ENCODE data around the gene PARK7. TPM values are rescaled to one million over a fixed set of nuclear protein-coding genes. Genes with fewer than 3 reads are reported as not detected.

PARK7 gene
- total RNA-seq, 2 donors from 2014 or later = 385 to 475 TPM

- no peak overlapping the region for H3K27ac Mint-ChIP-seq
- H3K36me3 Mint-ChIP-seq = peaks cover 0 to 6% of the 10 kb centered on the region in 2 donors
- ATAC-seq (no peak), DNase-seq (ENCODE audit: low spot score in 2 of 2) (no peak)
- H3K9me3 Mint-ChIP-seq = no peaks in the 10 kb centered on the region
Measured at GRCh38 chr1:8021676-8022266, 60.3 kb downstream of the PARK7 start.

GRCh38 chr1:8022395-8023286, 61.1 kb downstream of the PARK7 start:
- ATAC-seq (no peak), DNase-seq (ENCODE audit: low spot score in 2 of 2) (no peak)
- no peak overlapping the region for H3K27ac Mint-ChIP-seq
- H3K36me3 Mint-ChIP-seq = peaks cover 0 to 6% of the 10 kb centered on the region in 2 donors
- no peaks in the 10 kb centered on the region for H3K9me3 Mint-ChIP-seq

DNA sequence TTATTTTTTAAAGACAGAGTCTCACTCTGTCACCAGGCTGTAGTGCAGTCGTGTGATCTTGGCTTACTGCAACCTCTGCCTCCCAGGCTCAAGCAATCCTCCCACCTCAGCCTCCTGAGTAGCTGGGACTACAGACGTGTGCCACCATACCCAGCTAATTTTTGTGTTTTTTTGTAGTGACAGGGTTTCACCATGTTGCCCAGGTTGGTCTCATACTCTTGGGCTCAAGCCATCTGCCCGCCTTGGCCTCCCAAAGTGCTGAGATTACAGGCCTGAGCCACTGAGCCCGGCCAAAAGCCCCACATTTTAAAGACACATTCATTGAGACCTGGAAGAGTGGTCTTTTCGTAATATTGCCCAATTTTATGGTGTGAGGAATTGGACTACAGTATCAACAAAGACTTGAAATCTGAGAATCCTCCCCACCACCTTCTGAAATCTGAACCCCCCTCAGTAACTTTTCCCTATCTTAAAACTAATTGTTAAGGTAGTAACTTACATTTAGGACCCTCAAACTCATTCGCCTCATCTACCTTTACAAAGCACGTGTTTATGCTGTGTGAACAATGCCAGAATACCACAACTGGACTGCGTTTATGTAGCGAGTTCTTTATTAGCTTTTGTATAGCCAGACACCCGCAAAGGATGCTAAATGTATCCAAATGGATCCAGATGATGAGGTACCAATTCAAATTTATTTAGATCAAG, 61.9 kb downstream of the PARK7 start:
- H3K27ac Mint-ChIP-seq = no peak overlapping the region

GRCh38 chr1:8023995-8024313, 62.4 kb downstream of the PARK7 start:
- H3K36me3 Mint-ChIP-seq = peaks cover 0 to 6% of the 10 kb centered on the region in 2 donors
- no peak for ATAC-seq

More for the DNA sequence above, 61.9 kb downstream of the PARK7 start:
- H3K36me3 Mint-ChIP-seq = peaks cover 0 to 6% of the 10 kb centered on the region in 2 donors
- no peak for ATAC-seq
- no peak for DNase-seq (ENCODE audit: low spot score in 2 of 2)
- H3K9me3 Mint-ChIP-seq = no peaks in the 10 kb centered on the region

GRCh38 chr1:8024329-8024728, 62.8 kb downstream of the PARK7 start:
- Mint-ChIP-seq H3K9me3 (no peaks in the 10 kb centered on the region), H3K27ac (no peak overlapping the region), H3K36me3 (peaks cover 0 to 6% of the 10 kb centered on the region in 2 donors)
- no peak for ATAC-seq
- no peak for DNase-seq (ENCODE audit: low spot score in 2 of 2)

More at GRCh38 chr1:8023995-8024313, 62.4 kb downstream of the PARK7 start:
- Mint-ChIP-seq H3K27ac (no peak overlapping the region), H3K9me3 (no peaks in the 10 kb centered on the region)
- DNase-seq (ENCODE audit: low spot score in 2 of 2) = no peak

GRCh38 chr1:8025061-8025670, 63.7 kb downstream of the PARK7 start:
- ATAC-seq = no peak
- peaks cover 0 to 6% of the 10 kb centered on the region in 2 donors for H3K36me3 Mint-ChIP-seq
- peak overlapping the region in 1 of 2 donors; percentile 85 for H3K27ac Mint-ChIP-seq
- no peaks in the 10 kb centered on the region for H3K9me3 Mint-ChIP-seq
- no peak for DNase-seq (ENCODE audit: low spot score in 2 of 2)

GRCh38 chr1:8025671-8026144, 64.2 kb downstream of the PARK7 start:
- ATAC-seq (peak in 1 of 2 donors; percentile 28), DNase-seq (ENCODE audit: low spot score in 2 of 2) (peak in 1 of 2 donors; percentile 12)
- peak overlapping the region in 1 of 2 donors; percentile 85 for H3K27ac Mint-ChIP-seq
- H3K9me3 Mint-ChIP-seq = no peaks in the 10 kb centered on the region
- H3K36me3 Mint-ChIP-seq = peaks cover 0 to 6% of the 10 kb centered on the region in 2 donors

DNA sequence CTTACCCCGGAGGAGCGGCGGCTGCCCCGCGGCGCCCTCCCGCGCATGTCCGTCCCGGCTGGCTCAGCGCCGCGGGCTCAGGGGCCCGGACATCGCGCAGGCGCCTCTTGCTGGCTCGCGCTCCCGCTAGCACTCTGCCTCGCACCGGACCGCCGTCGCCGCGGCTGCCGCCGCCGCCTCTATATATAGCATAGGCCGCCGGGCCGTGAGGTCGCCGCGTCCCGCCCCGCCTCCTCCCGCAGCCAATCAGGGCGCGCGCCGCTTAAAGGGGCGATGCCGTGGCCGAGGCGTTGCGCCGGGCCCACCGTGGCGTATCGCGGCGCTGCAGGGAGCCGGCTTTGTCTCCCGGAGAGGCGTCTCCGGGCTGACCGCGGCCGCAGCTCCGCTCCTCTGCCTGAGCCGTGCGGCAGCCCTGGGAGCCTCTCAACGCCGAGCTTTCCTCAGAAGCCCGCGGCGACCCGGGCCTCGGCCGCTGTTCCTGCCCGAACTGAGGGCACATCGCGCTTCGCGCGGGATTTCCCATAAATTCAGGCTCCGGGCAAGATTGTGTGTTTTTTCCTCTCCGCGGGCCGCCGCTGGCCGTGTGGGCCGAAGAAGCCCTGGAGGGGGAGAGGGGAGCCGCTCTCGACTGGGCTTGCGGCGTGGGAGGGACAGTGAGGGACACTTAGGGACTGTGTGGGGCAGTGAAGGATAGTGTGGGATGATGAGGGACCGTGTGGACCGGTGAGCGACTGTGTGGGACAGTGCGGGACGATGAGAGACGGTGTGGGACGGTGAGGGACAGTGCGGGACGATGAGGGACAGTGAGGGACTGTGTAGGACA, 64.9 kb downstream of the PARK7 start, which contains the start of gene ERRFI1:
Gene ERRFI1, minus strand, starts transcription at position 157 of the 823 bp plus-strand sequence. CDS start 10,690 bp downstream, outside the sequence.
- H3K9me3 Mint-ChIP-seq = no peaks in the 10 kb centered on the region
- DNase-seq (ENCODE audit: low spot score in 2 of 2) (peak; percentile 84 to 94), ATAC-seq (peak; percentile 97)
- H3K36me3 Mint-ChIP-seq = peaks cover 0 to 6% of the 10 kb centered on the region in 2 donors
- H3K27ac Mint-ChIP-seq = peak within 1 kb of the TSS in 1 of 2 donors; percentile 85

DNA sequence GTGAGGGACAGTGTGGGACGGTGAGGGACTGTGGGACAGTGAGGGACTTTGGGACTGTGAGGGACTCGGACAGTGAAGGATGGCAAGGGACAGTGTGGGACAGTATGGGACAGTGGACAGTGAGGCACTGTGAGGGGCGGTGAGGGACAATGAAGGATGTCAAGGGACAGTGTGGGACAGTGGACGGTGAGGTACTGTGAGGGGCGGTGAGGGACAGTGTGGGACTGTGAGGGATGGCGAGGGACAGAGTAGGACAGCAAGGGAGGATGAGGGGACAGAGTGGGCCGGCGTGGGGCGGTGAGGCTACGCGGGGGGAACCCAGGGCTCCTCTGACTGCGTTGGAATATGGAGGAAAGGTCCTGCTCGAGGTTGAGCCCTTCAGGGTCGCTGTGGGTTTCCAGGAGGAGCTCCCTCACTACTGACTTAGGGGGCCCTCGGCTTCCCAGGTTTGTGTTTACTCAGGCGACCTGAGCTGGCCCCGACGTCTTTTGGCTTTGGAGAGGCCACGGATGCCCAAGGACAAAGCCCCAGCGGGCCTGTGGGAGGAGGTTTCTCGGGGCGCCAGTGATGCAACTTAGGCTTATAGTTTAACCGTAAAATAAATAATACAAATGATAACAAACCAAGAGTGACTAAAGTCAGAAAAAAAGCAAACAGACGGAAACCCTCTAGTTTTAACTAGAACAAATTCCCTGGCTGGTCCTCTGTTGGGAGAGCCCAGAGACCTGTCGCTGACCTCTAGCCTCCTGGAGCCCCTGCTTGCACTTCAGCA, 65.7 kb downstream of the PARK7 start:
- DNase-seq (ENCODE audit: low spot score in 2 of 2) = no peak
- Mint-ChIP-seq H3K27ac (peak overlapping the region in 1 of 2 donors; percentile 44), H3K36me3 (peaks cover 0 to 6% of the 10 kb centered on the region in 2 donors), H3K9me3 (no peaks in the 10 kb centered on the region)
- no peak for ATAC-seq

- ATAC-seq (no peak), DNase-seq (ENCODE audit: low spot score in 2 of 2) (no peak)
- Mint-ChIP-seq H3K36me3 (peaks cover 0 to 6% of the 10 kb centered on the region in 2 donors), H3K9me3 (no peaks in the 10 kb centered on the region), H3K27ac (no peak overlapping the region)
Measured at GRCh38 chr1:8027748-8028570, 66.4 kb downstream of the PARK7 start.

- Mint-ChIP-seq H3K9me3 (no peaks in the 10 kb centered on the region), H3K36me3 (peaks cover 0 to 6% of the 10 kb centered on the region in 2 donors), H3K27ac (no peak overlapping the region)
- no peak for DNase-seq (ENCODE audit: low spot score in 2 of 2)
- no peak for ATAC-seq
Measured at GRCh38 chr1:8028571-8028910, 67.0 kb downstream of the PARK7 start.

DNA sequence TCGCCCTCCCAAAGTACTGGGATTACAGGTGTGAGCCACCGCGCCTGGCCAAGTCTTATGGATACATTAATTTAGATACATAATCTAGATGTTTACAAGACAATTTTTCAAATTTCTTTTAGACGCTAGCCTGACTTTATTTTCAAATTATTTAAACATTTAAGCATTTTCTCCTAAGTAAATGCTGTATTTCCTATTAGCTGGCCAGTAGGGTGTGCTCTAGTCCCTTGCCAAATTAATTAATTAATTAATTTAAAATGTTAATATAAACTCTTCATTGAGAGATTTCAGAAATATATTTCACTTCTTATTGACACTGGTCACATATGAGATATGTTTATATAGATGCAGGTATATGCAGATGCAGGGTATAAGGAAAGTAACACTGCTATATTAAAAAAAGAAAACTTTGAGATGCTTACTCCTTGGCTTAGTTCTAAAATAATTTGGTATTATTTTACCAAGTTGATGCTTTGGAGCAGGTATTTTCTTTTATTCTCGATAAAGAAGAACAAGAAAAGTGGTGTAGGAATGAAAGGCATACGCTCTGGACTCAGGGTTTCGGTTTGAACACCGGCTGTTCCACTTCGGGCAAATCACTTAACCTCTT, 69.8 kb downstream of the PARK7 start:
- ATAC-seq (no peak), DNase-seq (ENCODE audit: low spot score in 2 of 2) (no peak)
- Mint-ChIP-seq H3K9me3 (no peaks in the 10 kb centered on the region), H3K27ac (no peak overlapping the region), H3K36me3 (no peaks in the 10 kb centered on the region)

- ATAC-seq = no peak
- Mint-ChIP-seq H3K36me3 (no peaks in the 10 kb centered on the region), H3K9me3 (no peaks in the 10 kb centered on the region), H3K27ac (no peak overlapping the region)
- DNase-seq (ENCODE audit: low spot score in 2 of 2) = no peak
Measured at GRCh38 chr1:8032366-8032910, 70.9 kb downstream of the PARK7 start.

DNA sequence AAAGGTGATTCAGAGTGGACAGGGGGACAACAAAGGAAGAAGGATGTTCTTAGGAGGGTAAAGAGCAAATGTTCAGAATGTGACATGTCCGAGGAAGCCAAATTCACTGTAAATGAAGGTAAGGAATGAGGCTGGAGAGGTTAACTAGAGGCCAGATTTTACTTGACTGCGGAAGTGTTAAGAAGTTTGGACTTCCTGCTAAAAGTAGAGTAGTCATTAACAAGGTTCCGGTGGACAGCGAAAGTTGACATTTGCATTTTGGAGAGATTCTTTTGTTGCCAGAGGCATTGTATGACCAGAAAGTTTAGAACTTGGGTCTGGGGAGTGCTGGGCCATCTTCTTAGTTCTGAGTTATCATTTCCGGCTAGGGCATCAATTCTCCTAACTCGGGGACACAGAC, 71.8 kb downstream of the PARK7 start:
- no peak for DNase-seq (ENCODE audit: low spot score in 2 of 2)
- H3K9me3 Mint-ChIP-seq = no peaks in the 10 kb centered on the region
- H3K27ac Mint-ChIP-seq = no peak overlapping the region
- ATAC-seq = no peak
- H3K36me3 Mint-ChIP-seq = no peaks in the 10 kb centered on the region

Measured in activated naive CD4-positive, alpha-beta T cell treated with anti-CD3 and anti-CD28 coated beads, Interleukin-2, amount 50 U/mL, for 72 hours (primary cell).